Occipital lobe (tissue), 2 donors: ENCODE data around the gene MYH7B. TPM values are rescaled to one million over a fixed set of nuclear protein-coding genes. Genes with fewer than 3 reads are reported as not detected.

Experiments used
- DNase-seq: peaks from one replicate; lab custom pipeline; 2025; lab: John Stamatoyannopoulos, UW
- total RNA-seq: library from RNA; depleted of rRNA; stranded (reverse); fragments of >200 nt; gene quantifications from one replicate; pipeline ENCODE4 v1.2.3, GENCODE V29; 2014

Gene MYH7B
- total RNA-seq, result under 0.01 TPM

- peak; percentile 94 for DNase-seq
These were observed at the start of gene MYH7B, which contains the start of gene GSS for GRCh38 chr20:34955231-34956040. MYH7B (plus strand) TSS chr20:34955868; CDS start chr20:34978006, 22,138 bp downstream. GSS (minus strand) TSS chr20:34955806; CDS start chr20:34951852, 3,954 bp downstream.

DNA sequence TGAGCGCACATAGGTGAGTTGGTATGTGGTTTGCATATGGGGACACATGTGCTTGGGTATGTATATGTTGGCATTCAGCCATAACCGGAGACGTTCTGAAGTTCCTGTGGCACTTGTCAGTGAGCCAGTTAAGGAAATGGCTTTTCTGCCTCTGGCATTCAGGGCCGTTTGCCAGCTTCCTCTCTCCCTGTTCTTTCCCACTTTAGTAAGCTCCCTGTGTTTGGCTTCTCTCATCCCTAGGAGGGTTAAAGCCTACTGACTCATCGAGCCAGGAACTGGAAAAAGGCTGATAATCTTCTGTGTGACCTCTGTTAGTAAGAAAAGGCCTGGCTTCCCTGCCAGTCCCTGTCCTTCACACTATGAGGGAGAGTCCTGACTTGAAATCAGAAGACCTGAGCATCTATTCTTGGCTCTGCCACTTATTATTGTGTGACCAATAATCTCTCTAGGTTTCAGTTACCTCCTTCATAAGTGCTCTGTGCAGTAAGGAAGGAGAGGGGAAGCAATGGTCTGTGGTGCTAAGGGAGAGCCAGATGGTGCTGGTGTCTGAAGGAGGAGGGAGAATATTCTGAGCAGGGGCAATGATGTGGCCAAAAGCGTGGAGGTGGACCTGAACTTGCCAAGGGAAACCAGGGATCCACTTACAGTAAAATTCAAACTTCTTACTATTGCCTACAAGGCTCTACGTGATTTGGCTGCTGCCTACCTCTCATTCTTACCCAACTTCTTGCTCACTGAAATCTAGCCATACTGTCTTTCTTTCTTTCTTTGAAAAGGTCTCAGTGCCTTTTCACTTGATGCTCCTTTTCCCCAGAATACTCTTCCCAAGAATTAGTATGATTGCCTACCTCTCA lies 47.8 kb upstream of the MYH7B start:
- no peak for DNase-seq

GRCh38 chr20:34915131-34915530 lies 40.5 kb upstream of the MYH7B start:
- no peak for DNase-seq

DNA sequence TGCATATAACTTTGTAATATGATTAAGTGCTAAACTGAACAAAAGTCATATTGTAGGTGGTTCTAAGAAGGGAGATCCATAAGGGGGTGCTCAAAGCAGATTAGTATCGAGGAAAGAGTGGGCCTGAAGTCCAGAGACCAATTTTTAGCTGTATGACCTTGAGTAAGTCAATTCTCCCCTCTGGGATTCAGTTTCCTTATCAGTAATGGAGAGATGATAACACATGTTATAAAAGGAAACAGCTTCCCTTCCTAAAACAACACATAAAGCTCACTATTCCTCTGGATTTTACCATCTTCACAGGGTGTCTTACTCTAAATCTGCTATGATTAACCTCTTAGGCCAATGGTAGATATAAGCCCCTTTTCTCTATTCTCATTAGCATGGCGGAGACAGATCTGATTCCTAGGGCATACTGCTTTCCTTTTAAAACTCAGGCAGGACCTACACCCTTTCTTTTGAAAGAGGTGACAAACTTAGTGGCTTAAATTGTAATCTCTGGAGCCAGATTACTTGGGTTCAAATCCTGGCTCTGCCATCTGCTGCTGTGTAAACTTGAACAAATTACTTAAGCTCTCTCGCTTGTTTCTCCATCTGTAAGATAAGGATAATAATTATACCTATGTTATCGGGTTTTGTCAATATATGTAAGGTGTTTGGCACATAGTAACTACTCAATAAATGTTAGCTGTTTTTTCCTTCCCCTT lies 39.8 kb upstream of the MYH7B start:
- DNase-seq, result no peak

DNA sequence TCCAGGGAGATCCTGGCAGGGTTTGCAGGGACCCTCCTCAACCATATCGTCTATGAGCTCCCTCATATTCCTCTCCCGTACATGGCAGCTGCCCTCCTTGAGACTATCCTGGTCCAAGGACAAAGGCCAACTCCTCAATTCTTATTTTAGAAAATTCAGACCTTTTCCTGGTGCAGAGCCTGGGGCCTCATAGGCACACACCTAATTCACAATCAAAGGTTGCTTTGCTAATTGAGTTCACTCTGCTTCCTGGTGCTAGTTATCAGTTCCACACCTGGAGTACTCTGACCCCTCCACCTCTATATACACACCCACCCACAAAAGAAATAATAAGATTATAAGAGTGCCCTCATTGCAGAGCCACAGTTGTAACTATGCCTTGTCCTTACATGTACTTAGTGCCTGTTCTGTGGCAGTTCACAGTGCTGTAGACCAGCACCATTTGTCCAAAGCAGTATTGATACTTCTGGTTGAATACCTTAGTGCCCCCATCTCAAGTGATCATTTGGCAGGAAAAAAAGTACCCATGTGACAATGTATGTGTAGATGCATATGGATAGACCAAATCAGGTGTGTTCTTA lies 38.8 kb upstream of the MYH7B start:
- no peak for DNase-seq

GRCh38 chr20:34920055-34920454 lies 35.6 kb upstream of the MYH7B start:
- no peak for DNase-seq

DNA sequence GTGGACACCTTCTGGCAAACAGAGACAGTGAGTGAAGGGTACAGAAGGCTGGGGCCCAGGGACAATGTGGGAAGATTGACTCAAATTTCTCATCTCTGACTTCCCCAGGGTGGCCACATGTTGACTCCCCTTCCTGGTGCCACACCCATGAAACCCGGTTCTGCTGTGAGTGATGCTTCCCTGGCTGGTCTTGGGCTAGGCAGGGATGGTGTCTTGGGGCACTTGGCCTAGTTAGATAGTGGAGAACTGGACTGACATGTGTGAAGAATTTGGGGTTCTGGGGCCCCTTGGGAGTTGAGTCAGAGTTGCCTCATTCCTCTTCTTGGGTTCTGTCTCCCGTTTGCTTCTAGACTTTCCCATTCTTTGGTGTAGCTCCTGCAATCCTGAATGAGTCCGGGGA lies 34.2 kb upstream of the MYH7B start:
- no peak for DNase-seq

GRCh38 chr20:34922654-34923381 lies 32.9 kb upstream of the MYH7B start:
- no peak for DNase-seq

DNA sequence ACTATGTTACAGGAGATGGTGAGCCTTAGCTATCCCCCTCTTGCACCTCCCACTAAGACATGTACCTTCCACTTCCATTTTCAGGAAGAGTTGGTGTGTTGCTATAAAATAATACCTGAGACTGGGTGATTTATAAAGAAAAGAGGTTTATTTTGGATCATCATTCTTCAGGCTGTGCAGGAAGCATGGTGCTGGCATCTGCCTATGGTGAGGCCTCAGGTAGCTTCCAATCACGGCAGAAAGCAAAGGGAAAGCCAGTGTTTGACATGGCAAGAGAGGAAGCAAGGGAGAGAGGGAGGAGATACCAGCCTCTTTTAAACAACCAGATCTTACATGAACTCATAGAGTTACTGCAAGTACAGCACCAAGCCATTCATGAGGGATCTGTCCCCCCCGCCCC lies 32.3 kb upstream of the MYH7B start:
- no peak for DNase-seq

DNA sequence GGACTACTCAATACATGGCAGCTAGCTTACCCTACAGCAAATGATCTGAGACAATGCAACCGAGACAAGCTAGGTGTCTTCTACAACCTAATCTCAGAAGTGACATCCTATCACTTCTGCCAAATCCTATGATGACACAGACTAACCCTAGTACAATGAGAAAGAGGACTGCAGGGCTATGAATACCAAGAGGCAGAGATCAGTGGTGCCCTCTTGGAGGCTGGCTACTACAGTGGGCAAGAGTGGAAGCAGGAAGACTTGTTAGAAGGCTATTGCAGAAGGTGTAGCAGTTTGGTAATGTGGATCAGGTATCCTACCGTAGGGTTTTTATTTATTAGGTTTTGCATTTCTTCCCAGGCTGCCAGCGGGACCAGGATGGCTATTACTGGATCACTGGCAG lies 30.3 kb upstream of the MYH7B start:
- DNase-seq, result no peak

GRCh38 chr20:34925981-34926380 lies 29.7 kb upstream of the MYH7B start:
- no peak for DNase-seq

- DNase-seq, result no peak
These were observed 29.1 kb upstream of the MYH7B start for GRCh38 chr20:34926581-34926980.

- DNase-seq, result no peak
These were observed 27.9 kb upstream of the MYH7B start for GRCh38 chr20:34927736-34928135.

- DNase-seq, result no peak
These were observed 27.3 kb upstream of the MYH7B start for GRCh38 chr20:34928411-34928810.

DNA sequence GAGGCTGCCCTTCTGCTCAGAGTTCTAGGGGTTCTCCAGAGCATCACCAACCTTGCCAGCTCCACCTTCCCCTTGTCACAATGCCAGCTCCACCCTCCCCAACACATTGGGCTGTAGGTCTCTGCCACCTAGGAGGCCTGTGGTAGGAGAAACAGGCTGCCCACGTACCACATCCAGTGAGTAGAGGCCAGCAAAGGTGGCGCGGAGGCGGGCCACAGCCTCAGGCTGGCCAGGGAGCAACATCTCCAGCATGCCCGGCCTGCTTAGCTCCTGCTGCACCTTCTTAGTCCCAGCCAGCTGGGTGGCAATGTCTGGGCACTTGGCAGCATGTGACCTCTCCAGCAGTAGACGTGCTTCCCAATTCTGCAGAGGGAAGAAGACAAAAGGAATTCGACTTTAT lies 23.9 kb upstream of the MYH7B start:
- DNase-seq, result no peak

DNA sequence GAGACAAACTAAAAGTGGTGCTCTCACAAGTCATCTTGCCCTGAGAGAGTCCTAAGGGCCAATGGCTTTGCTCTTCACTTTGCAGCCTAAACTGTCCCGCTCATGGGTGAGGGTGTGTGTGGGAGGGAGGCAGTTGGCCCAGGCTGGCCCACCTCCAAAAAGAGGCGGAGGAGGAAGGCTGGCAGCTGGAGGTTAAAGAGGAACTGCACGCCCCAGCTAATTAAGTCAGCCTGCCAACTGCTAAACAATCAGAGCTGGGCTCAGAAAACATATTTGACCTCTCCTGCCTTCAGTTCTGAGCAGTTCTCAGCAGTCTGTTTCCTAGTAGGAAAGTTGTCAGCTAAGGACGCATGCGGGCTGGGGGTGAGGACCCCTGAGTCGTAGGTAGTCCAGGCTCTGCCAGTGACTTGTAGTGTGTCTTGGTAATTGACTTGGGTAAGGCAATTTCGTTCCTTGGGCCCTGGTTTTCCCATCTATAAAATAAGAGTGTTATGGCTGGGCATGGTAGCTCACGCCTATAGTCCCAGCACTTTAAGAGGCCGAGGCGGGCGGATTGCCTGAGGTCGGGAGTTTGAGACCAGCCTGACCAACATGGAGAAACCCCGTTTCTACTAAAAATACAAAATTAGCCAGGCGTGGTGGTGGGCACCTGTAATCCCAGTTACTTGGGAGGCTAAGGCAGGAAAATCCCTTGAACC lies 17.1 kb upstream of the MYH7B start:
- DNase-seq, result no peak

DNA sequence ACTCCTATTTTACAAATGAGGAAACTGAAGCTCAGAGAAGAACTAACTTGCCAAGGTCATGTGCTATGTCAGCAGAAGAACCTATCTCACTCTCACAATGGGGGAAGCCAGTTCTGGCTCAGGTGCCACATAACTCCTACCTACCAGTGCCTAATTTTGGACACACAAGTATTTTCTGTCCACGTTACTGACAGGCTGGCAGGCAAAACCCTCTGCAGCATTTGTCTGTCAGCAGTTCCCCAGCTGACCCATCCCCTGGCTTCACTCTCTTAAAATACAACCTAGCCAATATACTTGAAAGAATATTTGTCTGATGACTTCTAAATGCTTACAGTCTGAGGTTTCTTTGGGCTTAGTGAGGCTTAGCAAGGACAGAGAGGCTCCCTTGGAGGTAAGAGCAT lies 15.6 kb upstream of the MYH7B start:
- DNase-seq, result no peak

DNA sequence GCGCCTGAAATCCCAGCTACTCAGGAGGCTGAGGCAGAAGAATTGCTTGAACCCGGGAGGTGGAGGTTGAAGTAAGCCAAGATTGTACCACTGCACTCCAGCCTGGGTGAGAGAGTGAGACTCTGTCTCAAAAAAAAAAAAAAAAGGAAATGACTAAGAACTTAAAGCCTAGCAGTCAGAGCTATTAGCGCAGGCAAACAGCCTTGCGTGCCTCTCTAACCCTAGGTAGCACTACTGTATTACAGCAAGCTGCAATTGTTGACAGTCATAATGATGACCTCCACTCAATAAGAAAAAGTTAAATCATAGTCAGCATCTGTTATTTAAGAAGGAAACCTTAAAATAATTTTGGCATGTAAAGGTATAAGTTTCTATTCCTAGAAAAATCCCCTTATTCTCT lies 14.4 kb upstream of the MYH7B start:
- no peak for DNase-seq

DNA sequence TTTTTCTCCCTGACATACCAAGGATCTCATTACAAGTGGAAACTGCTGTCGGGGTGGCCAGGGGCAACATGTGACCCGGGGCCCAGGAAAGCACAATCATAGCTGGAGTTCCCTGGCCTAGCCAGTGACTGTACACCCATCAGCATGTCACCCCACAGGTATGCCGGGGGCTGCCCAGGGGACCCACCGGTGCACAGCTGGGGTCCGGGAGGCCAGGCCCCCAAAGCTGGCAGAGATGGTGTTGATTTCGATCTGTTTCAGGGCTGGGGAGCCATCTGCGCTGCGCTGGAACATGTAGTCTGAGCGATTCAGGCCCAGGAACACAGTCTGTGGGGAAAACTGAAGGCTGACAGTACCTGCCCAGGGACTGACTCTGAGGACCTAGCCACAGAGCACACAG lies 13.4 kb upstream of the MYH7B start:
- no peak for DNase-seq
